MV-4-11 (cell line): Measurements from ENCODE around the gene PLXDC1.

Experiments
- DNase-seq: peaks from one replicate; lab custom pipeline; 2025; lab: John Stamatoyannopoulos, UW

PLXDC1 gene

GRCh38 chr17:39096508-39097149 is 54.8 kb downstream of the PLXDC1 start:
- DNase-seq = peak; percentile 80

- no peak for DNase-seq
These were observed 56.1 kb downstream of the PLXDC1 start for GRCh38 chr17:39095309-39095686.

- DNase-seq = peak; percentile 57
These were observed 56.7 kb downstream of the PLXDC1 start for GRCh38 chr17:39094607-39095308.

- peak; percentile 64 for DNase-seq
These were observed 58.7 kb downstream of the PLXDC1 start for GRCh38 chr17:39092692-39093230.

- no peak for DNase-seq
These were observed 60.4 kb downstream of the PLXDC1 start for GRCh38 chr17:39090908-39091665.

GRCh38 chr17:39090400-39090799 is 61.0 kb downstream of the PLXDC1 start:
- DNase-seq = no peak

GRCh38 chr17:39084558-39084957 is 66.9 kb downstream of the PLXDC1 start:
- no peak for DNase-seq

GRCh38 chr17:39083270-39083669 is 68.2 kb downstream of the PLXDC1 start:
- no peak for DNase-seq

GRCh38 chr17:39082482-39082881 is 69.0 kb downstream of the PLXDC1 start:
- no peak for DNase-seq

GRCh38 chr17:39081851-39082250 is 69.6 kb downstream of the PLXDC1 start:
- DNase-seq = no peak

- DNase-seq = no peak
These were observed 70.9 kb downstream of the PLXDC1 start for GRCh38 chr17:39080421-39081078.

- no peak for DNase-seq
These were observed 71.6 kb downstream of the PLXDC1 start for GRCh38 chr17:39079836-39080235.

- no peak for DNase-seq
These were observed 73.6 kb downstream of the PLXDC1 start for GRCh38 chr17:39077866-39078265.

GRCh38 chr17:39077252-39077651 is 74.2 kb downstream of the PLXDC1 start:
- DNase-seq = no peak

GRCh38 chr17:39074676-39075075 is 76.8 kb downstream of the PLXDC1 start:
- no peak for DNase-seq

- DNase-seq = no peak
These were observed 77.5 kb downstream of the PLXDC1 start for GRCh38 chr17:39073916-39074315.

- DNase-seq = no peak
These were observed 78.1 kb downstream of the PLXDC1 start for GRCh38 chr17:39073353-39073752.

- no peak for DNase-seq
These were observed 79.9 kb downstream of the PLXDC1 start for GRCh38 chr17:39071573-39071972.

- DNase-seq = peak; percentile 50
These were observed 82.2 kb downstream of the PLXDC1 start for GRCh38 chr17:39069114-39069756.

- DNase-seq = no peak
These were observed 86.6 kb downstream of the PLXDC1 start for GRCh38 chr17:39064819-39065218.

GRCh38 chr17:39064374-39064773 is 87.1 kb downstream of the PLXDC1 start:
- DNase-seq = no peak

- no peak for DNase-seq
These were observed 87.8 kb downstream of the PLXDC1 start for GRCh38 chr17:39063681-39064069.
